NOMO-1 (cell line): ENCODE data around the gene CPHXL2.

Source experiments
- DNase-seq, 2 experiments: peaks; one replicate each; lab custom pipeline; 2025; ENCODE audit not compliant: unreplicated experiment in 2 of 2; lab: John Stamatoyannopoulos, UW

The CPHXL2 gene

DNA sequence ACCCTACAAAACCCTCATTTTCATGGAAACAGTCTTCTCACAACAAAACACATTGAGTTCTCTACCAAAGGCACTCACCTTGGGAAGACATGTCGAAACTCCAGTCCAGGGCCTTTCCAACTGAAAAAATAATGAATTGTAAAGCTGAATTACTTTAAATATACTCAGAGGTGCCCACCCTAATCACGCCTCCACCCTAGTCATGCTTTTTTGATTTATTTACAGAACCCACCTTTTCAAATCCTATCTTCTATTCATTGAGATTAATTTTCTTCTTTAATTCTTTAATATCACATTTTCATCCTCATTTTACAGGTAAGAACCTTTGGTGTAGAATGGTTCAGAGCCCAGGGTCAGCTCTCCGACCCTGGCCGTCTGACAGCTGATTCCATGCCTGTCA, at the start of gene CPHXL2:
Gene CPHXL2, minus strand, starts transcription at position 101 of the 400 bp plus-strand sequence. Its CDS starts 10 bp downstream, at position 91.
- DNase-seq, result no peak

DNA sequence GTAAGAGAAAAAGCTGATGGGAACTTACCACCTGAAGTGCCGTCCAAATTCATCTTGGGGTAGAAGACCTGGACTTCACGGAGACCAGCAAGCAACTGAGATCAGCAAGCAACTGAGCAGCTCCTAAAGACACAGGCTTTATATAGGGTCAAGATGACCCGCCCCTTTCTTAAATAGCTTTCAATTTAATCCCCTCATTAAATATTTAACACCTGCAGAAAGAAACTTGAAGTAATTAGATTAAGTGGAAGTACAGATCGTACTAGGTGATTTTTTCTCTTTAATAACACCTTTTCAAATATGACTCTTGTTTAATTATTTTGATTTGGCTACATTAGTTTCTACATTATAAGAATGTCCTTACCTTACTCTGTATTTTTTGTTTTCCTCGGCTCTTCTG, 49.6 kb upstream of the CPHXL2 start, which contains the start of gene CPHXL:
Gene CPHXL, minus strand, starts transcription at position 101 of the 400 bp plus-strand sequence. Its CDS starts 48 bp downstream, at position 53.
- DNase-seq, result no peak

DNA sequence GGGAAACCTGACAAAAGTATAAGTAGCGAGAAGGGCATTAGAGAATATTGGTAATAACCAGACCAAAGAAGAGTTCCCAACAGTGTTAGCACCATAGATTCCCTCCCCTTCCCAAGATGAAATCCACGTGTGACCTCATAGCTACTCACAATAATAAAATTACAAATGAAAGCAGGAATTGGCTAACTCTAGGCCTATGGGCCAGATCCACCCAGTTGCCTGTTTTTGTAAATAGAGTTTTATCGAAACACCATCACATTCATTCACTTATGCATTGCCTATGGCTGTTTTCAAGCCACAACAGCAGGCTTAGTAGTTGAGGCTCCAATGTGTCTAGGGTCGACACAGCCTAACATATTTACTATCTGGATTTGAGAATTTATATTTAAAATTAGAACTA, 41.6 kb upstream of the CPHXL2 start:
- DNase-seq, result no peak

DNA sequence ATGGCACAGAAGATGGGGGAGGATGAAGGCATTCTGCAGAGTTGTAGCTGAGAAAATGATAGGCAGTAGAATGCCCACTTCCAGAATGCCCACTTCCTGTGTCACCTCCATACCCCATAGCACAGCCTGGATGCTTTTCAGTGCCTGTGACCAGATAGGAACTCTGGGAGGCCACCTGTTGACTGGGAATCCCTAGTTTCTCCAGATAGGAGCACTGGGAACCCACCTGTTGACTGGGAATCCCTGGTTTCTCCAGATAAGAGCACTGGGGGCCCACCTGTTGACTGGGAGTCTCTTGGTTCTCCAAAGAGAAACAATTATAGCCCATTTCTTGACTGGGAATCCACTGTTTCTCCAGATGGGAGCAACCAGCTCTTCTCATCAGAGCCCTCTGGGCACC, 37.9 kb upstream of the CPHXL2 start:
- DNase-seq, result no peak

DNA sequence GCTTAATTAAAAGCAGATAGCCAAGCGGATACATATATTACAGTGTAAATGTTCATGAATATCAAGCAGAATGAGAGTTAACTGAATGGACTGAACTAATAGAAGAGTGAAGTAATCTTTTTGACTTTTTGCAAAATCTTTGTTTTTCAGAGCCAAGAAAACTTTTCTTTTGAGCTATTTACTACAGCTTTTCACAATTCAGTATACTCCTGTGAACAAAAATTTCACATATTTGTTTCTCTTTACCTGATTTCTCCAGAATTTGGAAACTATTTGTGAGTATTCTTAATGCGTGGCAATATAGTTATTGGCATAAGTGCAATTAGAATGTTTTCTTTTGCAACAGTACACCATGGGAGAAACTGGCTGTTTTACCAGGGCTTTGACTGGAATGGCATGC, 33.5 kb upstream of the CPHXL2 start:
- DNase-seq, result no peak

DNA sequence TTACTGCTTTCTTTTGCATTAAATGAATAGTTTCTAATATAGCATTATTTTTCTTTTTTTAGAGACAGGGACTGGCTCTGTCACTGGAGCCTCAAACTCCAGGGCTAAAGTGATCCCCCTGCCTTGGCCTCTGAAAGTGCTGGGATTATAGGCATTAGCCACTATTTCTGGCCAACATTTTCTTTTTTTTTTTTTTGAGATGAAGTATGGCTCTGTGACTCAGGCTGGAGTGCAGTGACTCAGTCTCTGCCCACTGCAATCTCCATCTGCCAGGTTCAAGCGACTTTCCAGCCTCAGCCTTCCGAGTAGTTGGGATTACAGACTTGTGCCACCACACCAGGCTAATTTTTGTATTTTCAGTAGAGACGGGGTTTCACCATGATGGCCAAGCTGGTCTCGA, 26.5 kb upstream of the CPHXL2 start:
- no peak for DNase-seq

DNA sequence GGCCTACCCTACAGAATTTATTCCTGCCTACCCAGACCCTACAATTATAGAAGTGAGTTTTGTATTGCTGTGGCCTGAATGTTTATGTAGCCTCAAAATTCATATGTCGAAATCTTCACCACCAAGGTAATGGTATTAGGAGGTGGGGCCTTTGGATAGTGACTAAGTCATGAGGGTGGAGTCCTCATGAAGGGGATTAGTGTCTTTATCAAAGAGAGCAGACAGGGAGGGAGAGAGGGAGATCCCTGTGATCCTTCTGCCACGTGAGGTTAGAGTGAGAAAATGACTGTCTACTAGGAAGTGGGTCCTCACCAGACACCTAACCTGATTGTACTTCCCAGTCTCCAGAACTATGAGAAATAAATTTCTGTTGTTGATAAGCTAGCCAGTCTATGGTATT, 25.4 kb upstream of the CPHXL2 start:
- no peak for DNase-seq

DNA sequence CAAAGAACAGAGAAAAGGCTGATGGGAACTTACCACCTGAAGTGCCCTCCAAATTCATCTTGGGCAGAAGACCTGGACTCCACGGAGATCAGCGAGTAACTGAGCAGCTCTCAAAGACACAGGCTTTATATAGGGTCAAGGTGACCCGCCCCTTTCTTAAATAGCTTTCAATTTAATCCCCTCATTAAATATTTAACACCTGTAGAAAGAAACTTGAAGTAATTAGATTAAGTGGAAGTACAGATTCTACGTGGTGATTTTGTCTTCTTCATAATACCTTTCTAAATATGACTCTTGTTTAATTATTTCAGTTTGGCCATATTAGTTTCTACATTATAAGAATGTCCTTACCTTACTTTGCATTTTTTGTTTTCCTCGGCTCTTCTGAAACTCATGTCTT, 24.6 kb upstream of the CPHXL2 start, which contains the start of gene DUXB:
Gene DUXB, minus strand, starts transcription at position 101 of the 400 bp plus-strand sequence. Its CDS starts 43 bp downstream, at position 58.
- no peak for DNase-seq

DNA sequence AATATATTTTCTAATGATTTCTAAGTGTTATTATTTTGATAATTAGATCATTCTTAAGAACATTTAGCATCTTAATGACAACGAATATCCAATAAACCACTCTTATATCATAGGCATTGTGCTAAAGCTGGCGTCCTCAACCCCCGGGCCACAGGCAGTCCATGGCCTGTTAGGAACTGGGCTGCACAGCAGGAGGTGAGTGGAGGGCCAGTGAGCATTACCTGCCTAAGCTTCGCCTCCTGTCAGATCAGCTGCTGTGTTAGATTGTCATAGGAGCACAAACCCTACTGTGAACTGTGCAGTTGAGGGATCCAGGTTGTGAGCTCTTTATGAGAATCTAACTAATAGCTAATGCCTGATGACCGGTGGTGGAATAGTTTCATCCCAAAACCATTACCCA, 20.8 kb upstream of the CPHXL2 start:
- no peak for DNase-seq

DNA sequence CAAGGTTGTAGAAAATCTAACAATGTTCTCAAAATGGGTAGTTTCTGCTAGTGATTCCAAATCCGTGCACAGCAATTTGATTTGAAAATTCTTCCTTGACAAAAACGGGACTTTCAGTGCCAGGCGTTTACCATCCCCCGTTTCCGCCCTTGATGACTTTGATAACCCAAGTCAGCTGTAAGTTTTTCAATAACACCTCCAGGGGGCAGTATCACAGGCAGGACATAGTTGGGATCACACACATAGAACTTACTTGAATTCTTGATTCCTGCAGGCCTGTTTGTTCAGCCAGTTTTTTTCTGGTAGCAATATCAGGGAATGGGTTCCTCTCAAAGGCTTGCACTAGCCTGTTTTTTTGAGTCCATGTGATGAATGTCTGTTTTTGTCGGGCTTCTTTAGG, 18.9 kb upstream of the CPHXL2 start:
- DNase-seq, result no peak

DNA sequence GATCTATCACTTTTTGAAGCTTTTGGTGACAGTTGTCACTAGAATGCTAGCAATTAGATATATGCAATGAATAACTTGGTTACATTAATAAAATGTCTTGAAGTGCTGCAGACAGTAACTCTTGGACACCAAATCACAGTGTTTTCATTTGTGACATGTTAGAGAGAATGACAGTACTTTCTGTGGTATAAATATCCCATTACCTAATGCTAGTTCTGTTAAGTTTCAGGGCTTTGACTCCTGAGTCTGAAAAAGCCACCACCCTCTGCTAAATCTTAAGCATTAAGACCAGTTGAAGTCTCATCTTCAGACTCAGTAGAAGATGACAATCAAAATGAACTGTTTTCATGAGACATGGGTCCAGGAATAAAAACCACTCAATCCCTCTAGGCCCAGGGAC, 10.6 kb upstream of the CPHXL2 start:
- DNase-seq, result no peak

DNA sequence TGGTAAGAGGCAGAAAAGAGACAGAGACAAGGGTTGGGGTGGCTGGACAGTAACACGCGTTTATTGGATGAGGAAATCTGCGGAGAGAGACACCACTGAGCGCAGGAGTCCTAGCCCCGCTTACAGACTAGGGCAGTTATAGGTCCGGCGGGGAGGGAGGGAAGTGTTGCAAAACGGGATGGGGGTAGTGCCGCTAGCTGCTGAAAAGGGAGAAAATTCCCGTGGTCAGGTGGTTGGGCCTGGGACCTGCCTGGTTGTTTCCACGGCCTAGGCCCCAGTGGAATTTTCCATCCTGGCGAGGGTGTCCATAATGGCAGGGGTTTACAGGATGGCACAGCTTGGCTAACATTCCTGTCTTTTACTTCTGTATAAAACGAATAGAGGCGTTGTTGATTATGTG, 5.5 kb upstream of the CPHXL2 start:
- DNase-seq, result no peak

DNA sequence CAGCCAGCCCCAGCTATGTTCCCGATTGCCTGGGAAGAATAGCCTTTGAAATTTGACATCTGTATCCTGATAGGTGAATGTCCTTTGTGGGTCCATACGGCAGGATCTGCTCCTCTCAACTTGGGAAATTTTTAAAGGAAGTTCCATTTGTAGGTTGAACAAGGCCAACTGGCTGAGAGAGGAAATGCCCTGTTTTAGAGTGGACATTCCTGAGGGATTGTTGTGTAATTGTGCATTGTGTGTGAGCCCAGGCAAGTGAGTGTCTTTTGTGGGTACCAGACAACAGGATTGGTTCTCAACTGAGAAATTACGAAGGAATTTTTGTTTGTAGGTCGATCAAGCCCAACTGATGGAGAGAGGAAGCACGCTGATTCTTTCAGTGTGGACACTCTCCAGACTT, 2.6 kb upstream of the CPHXL2 start:
- DNase-seq, result no peak

DNA sequence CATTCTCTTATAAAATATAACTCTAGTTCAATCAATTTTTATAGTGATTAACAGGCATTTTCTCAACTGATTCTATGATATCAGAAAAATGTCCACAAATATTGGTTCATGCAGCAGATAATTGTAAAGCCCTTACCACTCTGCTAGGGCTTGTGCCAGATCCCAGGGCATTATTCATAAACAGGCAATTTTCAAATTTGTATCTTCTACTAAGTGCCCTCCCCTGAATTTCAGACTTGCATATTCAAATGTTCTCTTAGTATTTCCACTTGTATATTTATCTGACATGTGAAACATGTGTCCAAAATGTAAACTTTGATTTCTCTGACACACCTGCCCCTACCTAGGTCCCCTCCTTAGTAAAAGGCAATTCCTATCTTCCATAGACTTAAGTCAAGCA, 9.3 kb downstream of the CPHXL2 start:
- no peak for DNase-seq

DNA sequence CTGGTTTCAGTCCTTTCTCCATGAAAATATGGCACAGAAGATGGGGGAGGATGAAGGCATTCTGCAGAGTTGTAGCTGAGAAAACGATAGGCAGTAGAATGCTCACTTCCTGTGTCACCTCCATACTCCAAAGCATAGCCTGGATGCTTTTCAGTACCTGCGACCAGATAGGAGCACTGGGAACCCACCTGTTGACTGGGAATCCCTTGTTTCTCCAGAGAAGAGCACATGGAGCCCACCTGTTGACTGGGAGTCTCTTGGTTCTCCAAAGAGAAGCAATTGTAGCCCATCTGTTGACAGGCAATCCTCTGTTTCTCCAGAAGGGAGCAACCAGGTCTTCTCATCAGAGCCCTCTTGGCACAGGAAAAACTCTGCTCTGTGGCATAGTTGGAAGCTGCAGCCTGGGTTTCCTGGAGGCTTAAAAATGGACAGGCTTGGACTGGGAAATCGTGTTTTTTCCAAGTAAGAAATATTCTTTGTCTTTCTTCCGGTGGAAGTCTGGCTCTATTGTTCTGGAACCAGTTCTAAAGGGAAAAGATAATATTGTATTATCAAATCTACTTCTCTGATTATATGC, 16.0 kb downstream of the CPHXL2 start:
- no peak for DNase-seq

DNA sequence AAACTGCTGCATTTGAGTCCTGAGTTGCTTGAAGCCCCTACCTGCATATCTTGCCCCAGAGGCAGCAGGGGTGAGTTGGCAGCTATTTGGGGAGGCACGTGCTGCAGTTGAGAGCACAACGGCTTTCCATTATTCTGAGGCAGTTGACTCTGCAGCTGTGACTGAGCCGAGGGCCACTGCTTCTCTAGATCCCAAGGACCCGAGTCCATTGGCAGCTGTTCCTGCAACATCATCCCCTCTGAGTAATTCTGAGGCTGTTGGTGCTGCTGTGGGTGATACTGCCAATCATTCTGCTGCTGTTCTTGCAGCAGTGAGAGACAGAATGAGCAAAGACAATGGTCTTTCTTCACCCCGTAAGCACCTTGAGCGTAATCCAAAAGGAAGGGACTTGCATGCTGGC, 16.5 kb downstream of the CPHXL2 start:
- no peak for DNase-seq

DNA sequence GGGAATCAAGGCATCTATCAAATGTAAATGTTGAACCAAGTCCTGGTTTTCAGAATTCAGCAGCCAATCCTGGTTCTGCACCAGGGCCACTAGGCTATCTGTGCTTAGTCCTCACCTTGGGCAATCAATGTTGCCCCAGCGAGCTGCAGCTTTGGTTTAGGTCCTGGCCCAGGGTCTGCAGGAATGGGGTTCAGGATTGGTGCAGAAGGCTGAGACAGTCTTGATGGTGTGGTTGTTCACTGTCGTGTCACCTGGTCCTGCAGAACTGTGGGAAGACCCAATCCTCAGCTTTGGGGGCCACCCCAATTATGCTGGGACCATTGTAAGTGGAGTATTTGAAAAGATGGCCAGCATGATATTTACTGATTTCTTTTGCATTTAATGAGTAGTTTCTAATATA, 18.6 kb downstream of the CPHXL2 start:
- DNase-seq, result no peak

DNA sequence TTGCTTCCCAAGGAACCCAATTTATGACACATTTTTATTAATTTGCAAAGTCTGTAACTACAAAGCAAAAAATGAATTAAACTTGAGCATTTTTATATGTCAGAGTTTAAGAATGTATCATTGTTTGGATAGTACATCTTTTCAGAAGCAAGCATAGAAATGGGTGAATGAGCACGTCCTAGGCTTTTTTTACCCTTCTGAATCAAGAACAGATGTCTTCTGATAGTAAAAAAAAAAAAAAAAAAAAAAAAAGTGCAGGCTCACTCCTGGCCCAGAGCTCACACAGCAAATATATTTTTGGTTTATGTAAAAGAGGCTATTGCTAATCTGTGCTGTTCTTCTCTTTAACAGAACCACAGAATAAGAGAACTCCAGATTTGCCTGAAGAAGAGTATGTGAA, 22.9 kb downstream of the CPHXL2 start:
- no peak for DNase-seq

DNA sequence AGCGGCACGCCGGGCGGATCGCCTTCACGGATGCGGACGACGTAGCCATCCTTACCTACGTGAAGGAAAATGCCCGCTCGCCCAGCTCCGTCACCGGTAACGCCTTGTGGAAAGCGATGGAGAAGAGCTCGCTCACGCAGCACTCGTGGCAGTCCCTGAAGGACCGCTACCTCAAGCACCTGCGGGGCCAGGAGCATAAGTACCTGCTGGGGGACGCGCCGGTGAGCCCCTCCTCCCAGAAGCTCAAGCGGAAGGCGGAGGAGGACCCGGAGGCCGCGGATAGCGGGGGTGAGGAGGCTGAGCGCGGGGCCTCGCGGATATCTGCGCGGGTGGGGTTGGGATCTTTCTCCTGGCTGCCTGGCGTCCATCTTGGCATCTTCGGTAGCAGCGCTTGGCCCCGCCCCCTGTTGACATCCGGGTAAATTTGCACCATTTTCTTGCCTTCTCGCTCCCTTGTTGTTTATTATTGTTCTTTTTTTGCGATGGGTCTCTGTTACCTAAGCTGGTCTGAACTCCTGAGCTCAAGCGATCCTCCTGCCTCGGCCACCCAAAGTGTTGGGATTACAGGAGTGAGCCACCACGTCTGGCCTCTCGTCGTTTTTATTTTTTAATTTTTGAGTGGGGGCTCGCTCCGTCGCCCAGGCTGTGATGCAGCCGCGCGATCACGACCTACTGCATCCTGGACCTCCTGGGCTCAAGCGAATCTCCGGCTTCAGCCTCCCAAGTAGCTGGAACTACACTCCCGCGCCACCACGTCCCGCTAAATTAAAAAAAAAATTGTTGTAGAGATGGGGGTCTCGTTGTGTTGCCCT, 28.3 kb downstream of the CPHXL2 start:
- peak; percentile 72 to 84 for DNase-seq

DNA sequence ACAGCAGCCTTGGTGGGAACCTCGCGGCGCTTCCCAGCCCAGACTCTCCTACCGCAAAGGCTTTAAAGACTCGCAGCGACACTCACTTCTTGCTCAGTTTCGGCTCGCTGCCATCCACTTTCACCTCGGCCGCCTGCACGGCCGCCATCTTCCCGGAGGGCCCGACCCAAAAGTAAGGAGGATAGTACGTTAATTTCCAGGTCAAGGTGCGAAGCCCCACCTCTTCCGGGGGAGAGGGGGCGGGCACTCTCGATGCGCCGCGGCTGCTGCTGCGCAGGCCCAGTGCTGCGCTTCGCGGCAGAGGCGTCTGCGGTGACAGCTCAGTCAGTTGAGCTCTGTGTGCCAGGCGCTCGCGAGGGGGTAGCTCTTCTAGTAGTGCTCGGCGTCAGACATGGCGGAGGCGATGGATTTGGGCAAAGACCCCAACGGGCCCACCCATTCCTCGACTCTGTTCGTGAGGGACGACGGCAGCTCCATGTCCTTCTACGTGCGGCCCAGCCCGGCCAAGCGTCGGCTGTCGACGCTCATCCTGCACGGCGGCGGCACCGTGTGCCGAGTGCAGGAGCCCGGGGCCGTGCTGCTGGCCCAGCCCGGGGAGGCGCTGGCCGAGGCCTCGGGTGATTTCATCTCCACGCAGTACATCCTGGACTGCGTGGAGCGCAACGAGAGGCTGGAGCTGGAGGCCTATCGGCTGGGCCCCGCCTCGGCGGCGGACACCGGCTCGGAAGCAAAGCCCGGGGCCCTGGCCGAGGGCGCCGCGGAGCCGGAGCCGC, 29.1 kb downstream of the CPHXL2 start, which contains the start of the genes KARS1 and TERF2IP:
Gene KARS1, minus strand, starts transcription at position 174 of the 773 bp plus-strand sequence. Its CDS starts 26 bp downstream, at position 148.
Gene TERF2IP, plus strand, starts transcription at position 282 of the 773 bp plus-strand sequence. Its CDS starts 110 bp downstream, at position 392.
- DNase-seq, result peak; percentile 93 to 96

DNA sequence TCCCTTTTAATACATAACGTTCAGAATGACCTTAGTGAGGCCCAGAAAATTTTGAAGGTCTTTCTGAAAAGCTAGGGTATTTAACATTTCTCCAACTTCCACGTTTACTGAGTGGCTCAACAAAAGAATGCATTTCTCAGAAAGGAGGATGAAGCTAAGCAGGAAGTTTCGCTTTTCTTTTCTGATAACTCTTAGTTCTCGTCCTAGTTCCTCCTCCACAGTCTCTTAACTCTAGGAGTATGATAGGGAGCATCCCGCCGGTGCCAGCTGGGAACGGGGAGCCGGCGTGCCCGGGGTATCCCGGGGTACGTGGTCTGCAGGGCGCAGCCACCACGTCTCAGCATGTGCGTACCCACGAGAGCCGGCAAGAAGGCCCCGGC, 29.7 kb downstream of the CPHXL2 start:
- DNase-seq, result peak in 1 of 2 experiments; percentile 24
